NT2/D1 (cell line): ENCODE data around the gene CD109.

Experiments
- SUZ12 ChIP-seq: IDR thresholded peaks from 2 replicates; pipeline ENCODE4 v1.6.1; 2011; ENCODE audit not compliant: insufficient read length, insufficient read depth; ENCODE audit errors: extremely low read depth
- YY1 ChIP-seq: IDR thresholded peaks from 2 replicates; pipeline ENCODE4 v1.6.1; 2011; ENCODE audit not compliant: insufficient read length, insufficient read depth
- ZNF274 ChIP-seq: IDR thresholded peaks from 2 replicates; pipeline ENCODE4 v1.6.1; 2011; ENCODE audit warnings: mild to moderate bottlenecking, low read depth, low read length

GRCh38 chr6:73694711-73695411 is 1.1 kb upstream of the CD109 start:
- TF ChIP-seq YY1 (no peak), ZNF274 (no peak), SUZ12 (no peak)
